CD4-positive, alpha-beta T cell treated with Interleukin-6 at 100 ng/mL for 8 hours (primary cell): ENCODE data around the gene C12orf57.

ENCODE experiments used
- DNase-seq: peaks from one replicate; pipeline ENCODE4 v3.0.0-alpha.2; 2020; ENCODE audit warnings: mixed read lengths, low spot score

C12orf57 gene

GRCh38 chr12:6937481-6938352 lies 6.1 kb upstream of the C12orf57 start:
- peak; percentile 95 for DNase-seq

GRCh38 chr12:6938353-6939190 lies 5.2 kb upstream of the C12orf57 start:
- DNase-seq = no peak

GRCh38 chr12:6939191-6939540 lies 4.7 kb upstream of the C12orf57 start:
- no peak for DNase-seq

GRCh38 chr12:6941267-6941666 lies 2.6 kb upstream of the C12orf57 start:
- DNase-seq = no peak

GRCh38 chr12:6941782-6942181 lies 2.0 kb upstream of the C12orf57 start:
- DNase-seq = no peak

- no peak for DNase-seq
These were observed 1.5 kb upstream of the C12orf57 start for GRCh38 chr12:6942331-6942665.

DNA sequence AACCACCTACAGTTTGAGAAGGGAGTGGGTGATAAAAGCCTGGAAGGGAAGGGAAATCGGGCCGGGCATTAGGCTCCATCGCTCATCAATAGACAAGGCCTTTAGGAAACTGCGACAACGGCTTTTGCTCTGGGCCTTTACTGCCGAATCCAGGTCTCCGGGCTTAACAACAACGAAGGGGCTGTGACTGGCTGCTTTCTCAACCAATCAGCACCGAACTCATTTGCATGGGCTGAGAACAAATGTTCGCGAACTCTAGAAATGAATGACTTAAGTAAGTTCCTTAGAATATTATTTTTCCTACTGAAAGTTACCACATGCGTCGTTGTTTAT lies 467 bp upstream of the C12orf57 start:
- peak; percentile 89 for DNase-seq

DNA sequence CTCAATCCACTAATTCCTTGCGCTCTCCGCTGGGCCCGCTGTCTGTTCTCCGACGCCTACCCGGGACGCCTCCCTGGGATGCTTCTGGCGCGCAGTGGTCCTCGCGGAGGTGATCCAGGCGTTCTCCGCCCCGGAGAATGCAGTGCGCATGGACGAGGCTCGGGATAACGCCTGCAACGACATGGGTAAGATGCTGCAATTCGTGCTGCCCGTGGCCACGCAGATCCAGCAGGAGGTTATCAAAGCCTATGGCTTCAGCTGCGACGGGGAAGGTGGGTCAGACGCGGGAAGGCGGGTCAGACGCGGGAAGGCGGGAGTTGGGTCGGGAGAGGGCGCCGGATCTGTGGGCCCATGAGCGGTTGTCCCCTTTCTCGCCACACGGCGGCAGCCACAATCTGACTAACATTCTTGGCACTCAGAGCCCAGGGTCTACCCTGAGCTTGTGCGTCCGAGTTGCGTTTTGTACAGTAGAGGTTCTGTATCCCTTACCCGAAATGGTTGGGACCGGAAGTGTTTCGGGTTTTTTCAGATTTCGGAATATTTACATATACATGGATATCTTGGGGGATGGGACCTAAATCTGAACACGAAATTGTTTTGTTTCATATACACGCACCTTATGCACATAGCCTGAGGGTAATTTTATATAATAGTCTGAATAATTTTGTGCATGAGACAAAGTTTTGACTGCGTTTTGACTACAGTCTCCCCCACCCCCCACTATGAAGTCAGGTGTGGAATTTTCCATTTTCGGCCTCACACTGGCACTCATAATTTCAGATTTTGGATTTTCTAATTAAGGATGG lies 762 bp downstream of the C12orf57 start:
- peak; percentile 90 for DNase-seq

GRCh38 chr12:6945613-6946012 lies 1.8 kb downstream of the C12orf57 start:
- DNase-seq = no peak

- DNase-seq = peak; percentile 67
These were observed 2.5 kb downstream of the C12orf57 start for GRCh38 chr12:6946033-6946919.

DNA sequence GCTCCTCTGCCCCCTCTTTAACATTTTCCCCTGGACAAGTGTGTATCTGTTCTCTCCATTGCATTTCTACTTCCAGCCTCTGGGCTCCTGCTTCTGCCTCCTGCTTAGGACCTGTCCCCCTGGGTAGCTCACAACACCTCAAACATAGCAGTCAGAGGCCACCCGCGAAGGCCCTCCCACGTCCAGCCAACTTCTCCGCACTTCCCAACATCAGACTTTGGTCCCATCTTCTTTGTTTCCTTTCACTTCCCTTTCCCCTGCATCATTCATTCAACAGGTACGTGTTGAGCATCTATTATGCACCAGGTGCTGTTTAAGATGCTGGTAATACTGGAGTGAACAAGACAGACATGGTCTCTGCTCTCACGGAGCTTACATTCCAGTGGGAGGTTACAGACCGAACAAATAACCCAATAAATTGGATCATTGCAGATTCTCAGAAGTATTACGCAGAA lies 3.1 kb downstream of the C12orf57 start:
- no peak for DNase-seq

- no peak for DNase-seq
These were observed 3.8 kb downstream of the C12orf57 start for GRCh38 chr12:6947615-6948014.

GRCh38 chr12:6948873-6949594 lies 5.2 kb downstream of the C12orf57 start:
- no peak for DNase-seq

- no peak for DNase-seq
These were observed 6.6 kb downstream of the C12orf57 start for GRCh38 chr12:6950401-6950801.

DNA sequence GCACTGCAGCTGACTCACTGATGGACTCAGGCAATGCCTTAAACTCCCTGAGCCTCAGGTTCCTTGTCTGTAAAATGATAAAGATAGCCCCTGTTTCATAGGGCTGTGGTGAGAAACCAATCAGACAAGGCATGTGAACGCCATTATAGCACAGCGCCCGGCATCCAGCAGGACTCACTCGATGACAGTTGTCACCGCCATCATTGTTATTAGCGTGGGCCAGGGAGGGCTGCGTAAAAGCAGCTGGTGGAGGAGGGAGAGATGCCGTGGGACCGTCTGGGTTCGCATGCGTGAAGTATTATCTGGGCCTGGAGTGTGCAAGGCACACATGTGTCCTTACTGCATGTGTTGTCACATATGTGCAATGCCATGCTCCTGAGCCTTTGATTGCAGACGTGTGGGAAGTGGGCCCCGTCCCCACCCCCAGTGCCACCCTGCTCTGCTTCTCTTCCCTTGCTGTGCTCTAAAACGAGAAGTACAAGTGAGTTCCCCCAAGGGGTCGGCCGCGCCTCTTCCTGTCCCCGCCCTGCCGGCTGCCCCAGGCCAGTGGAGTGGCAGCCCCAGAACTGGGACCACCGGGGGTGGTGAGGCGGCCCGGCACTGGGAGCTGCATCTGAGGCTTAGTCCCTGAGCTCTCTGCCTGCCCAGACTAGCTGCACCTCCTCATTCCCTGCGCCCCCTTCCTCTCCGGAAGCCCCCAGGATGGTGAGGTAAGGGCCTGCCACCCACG lies 7.2 kb downstream of the C12orf57 start, which contains the start of gene PTPN6:
PTPN6 (plus strand) TSS at position 546 of the 730 bp plus-strand sequence; CDS start at position 703, 157 bp downstream.
- DNase-seq = peak; percentile 75

- no peak for DNase-seq
These were observed 7.8 kb downstream of the C12orf57 start for GRCh38 chr12:6951551-6952120.

- DNase-seq = no peak
These were observed 8.5 kb downstream of the C12orf57 start for GRCh38 chr12:6952121-6952862.

DNA sequence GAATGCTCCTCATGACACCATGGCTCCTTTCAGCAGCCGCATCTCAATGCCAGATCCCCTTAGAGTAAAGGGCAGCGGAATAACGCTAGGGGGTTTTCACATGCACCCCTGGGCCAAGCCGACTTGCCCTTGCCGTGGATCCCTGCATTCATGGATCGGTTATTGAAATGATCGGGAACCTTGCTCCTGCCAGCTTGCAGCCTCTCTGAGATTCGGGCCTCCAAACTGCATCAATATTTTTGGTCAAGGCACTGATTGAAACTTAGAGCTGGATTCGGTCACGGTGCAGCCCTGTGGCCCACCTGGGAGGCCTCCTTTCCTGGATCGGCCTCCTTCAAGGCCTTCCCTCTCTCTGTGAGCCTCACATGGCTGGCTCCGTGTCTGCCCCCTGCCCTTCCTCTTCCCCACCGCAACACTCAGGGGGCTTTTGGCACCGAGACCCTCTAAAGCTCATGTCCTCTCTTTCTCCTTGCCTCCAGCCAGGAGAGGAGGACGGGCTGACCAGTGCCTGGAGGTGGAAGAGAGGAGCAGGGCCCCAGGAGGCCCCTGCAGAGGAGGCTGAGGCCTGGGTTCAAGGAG lies 9.1 kb downstream of the C12orf57 start:
- no peak for DNase-seq
